ENCODE measurements around the gene NOXRED1. TPM values are rescaled to one million over a fixed set of nuclear protein-coding genes. Genes with fewer than 3 reads are reported as not detected.

The NOXRED1 gene
- total and polyA plus RNA-seq, 10 of the 15 experiments (the other 5 are each of a cell fraction or from before 2014, with no cell fraction given), result 0.06 to 0.62 (median 0.14) TPM

GRCh38 chr14:77344377-77344996, 78.8 kb downstream of the NOXRED1 start:
- Histone ChIP-seq H3K9ac (ENCODE audit: control insufficient read depth, insufficient read depth, low read length) (no peak overlapping the region), H4K20me1 (ENCODE audit: control insufficient read depth, insufficient read depth) (no peaks in the 10 kb centered on the region), H3K79me2 (ENCODE audit: control insufficient read depth, insufficient read depth, low read length) (no peaks in the 10 kb centered on the region), H3K27me3 (replicated peaks in 1 of 2; ENCODE audit: control insufficient read depth in 2 of 2, insufficient read depth in 2 of 2, low read length in 1 of 2) (no peaks in the 10 kb centered on the region), H3K36me3 (ENCODE audit: control insufficient read depth in 2 of 2, insufficient read depth in 2 of 2, low read length in 1 of 2) (peaks cover 16 to 19% of the 10 kb centered on the region in 2 experiments), H2AFZ (ENCODE audit: control insufficient read depth, low read depth, low read length) (no peak overlapping the region), H3K4me2 (ENCODE audit: control insufficient read depth, insufficient read depth) (no peak overlapping the region), H3K4me1 (ENCODE audit: control insufficient read depth, insufficient read depth, low read length) (no peaks in the 10 kb centered on the region), H3K9me3 (replicated peaks; ENCODE audit: control insufficient read depth, insufficient read depth, low read length) (no peaks in the 10 kb centered on the region), H3K4me3 (no peak overlapping the region), H3K27ac (ENCODE audit: control insufficient read depth, insufficient read depth) (no peak overlapping the region)
- FAIRE-seq, result no peak
- 72% methylated on average over 3 of the region's 3 CpGs for WGBS (ENCODE audit: insufficient coverage, insufficient replicate concordance, low lambda C conversion rate, missing lambda C conversion rate)
- SMC1A ChIA-PET (ENCODE audit: uncharacterized antibody, unreplicated experiment), result interaction anchor here (1.0 kb wide), 1 partner anchor 444 kb away, joined by 3 read pairs; no protein-coding TSS in a partner anchor
- ATAC-seq, result no peak
- POLR2A ChIA-PET, result no interaction called here
- RAD21 ChIA-PET (ENCODE audit: unreplicated experiment), result no interaction called here
- TF ChIP-seq CEBPZ (IDR thresholded peaks at IDR 0.05; ENCODE audit: low read depth, low read length) (no peak), ZSCAN29 (IDR thresholded peaks at IDR 0.05) (no peak), CHD4 (IDR thresholded peaks at IDR 0.05) (no peak), PAX5 (IDR thresholded peaks at IDR 0.05; ENCODE audit: borderline replicate concordance, low read depth, low read length) (no peak), IRF4 (IDR thresholded peaks at IDR 0.05; ENCODE audit: low read depth, low read length) (no peak), HDAC6 (IDR thresholded peaks at IDR 0.05; ENCODE audit: unreplicated experiment) (no peak), POLR2AphosphoS2 (IDR thresholded peaks at IDR 0.05; ENCODE audit: low read depth, low read length) (no peak), SMAD1 (IDR thresholded peaks at IDR 0.05; ENCODE audit: low read depth, partially characterized antibody) (no peak), KDM1A (IDR thresholded peaks at IDR 0.05; ENCODE audit: borderline replicate concordance) (no peak), ZNF207 (IDR thresholded peaks at IDR 0.05; ENCODE audit: borderline replicate concordance) (no peak)
- DNase-seq (ENCODE audit: low read depth, low spot score), result no peak
- CTCF ChIA-PET, result interaction anchor here (1.0 kb wide), 1 partner anchor 15 kb away, joined by 3 read pairs; no protein-coding TSS in a partner anchor
- no TSS peak for BruUV-seq (replicated peaks)
- intact Hi-C loops (cut with micrococcal nuclease; ENCODE audit: unreplicated experiment), result no loop called here
- in situ Hi-C loops (cut with MboI), result no loop called here

Small RNA genes within 50 kb of the gene (small RNA-seq; reads per million reads assigned to genes)
- not detected for gene RF00404

Other genes starting within 250 kb of the NOXRED1 start
Only the 7 nearest of the 10 such genes appear.
- gene POMT2, start 102.6 kb downstream of the NOXRED1 start, total RNA-seq (2014; rRNA removed), result 3.3 and 6.0 TPM in 2 replicates
- 4.9 and 5.3 TPM in 2 replicates for gene POMT2, start 102.6 kb downstream of the NOXRED1 start, total RNA-seq (2014; rRNA removed; fragmentation: Illumina TruSeq; extraction: Trizol)
- gene POMT2, start 102.6 kb downstream of the NOXRED1 start, total RNA-seq (2021), result 13.9 TPM in 2 replicates
- 8.8 and 11.2 TPM in 2 replicates for gene POMT2, start 102.6 kb downstream of the NOXRED1 start, polyA plus RNA-seq (2011; rRNA removed)
- 5.3 and 10.6 TPM in 2 replicates for gene POMT2, start 102.6 kb downstream of the NOXRED1 start, polyA plus RNA-seq (2014; fragmentation: Illumina TruSeq; extraction: Trizol)
- under 1 TPM; 0.23 to 0.99 TPM for gene POMT2, start 102.6 kb downstream of the NOXRED1 start, polyA plus RNA-seq (2014; fragmentation: Nextera tagmentation; extraction: Ambion mirVana)
- 7.0 and 9.7 TPM in 2 replicates for gene POMT2, start 102.6 kb downstream of the NOXRED1 start, polyA plus RNA-seq (2014; rRNA removed)
- 1 to 10 TPM; 7.2 to 9.6 TPM for gene POMT2, start 102.6 kb downstream of the NOXRED1 start, polyA plus RNA-seq (2016; fragmentation: Nextera tagmentation; extraction: Ambion mirVana)
- gene GSTZ1, start 102.5 kb downstream of the NOXRED1 start, total RNA-seq (2014; rRNA removed), result 33.4 and 38.7 TPM in 2 replicates
- gene GSTZ1, start 102.5 kb downstream of the NOXRED1 start, total RNA-seq (2014; rRNA removed; fragmentation: Illumina TruSeq; extraction: Trizol), result 33.3 and 33.7 TPM in 2 replicates
- gene GSTZ1, start 102.5 kb downstream of the NOXRED1 start, total RNA-seq (2021), result 24.9 and 26.9 TPM in 2 replicates
- gene GSTZ1, start 102.5 kb downstream of the NOXRED1 start, polyA plus RNA-seq (2011; rRNA removed), result 8.6 and 21.4 TPM in 2 replicates
- 25.5 and 34.7 TPM in 2 replicates for gene GSTZ1, start 102.5 kb downstream of the NOXRED1 start, polyA plus RNA-seq (2014; fragmentation: Illumina TruSeq; extraction: Trizol)
- 10 to 100 TPM; 17.9 to 25.4 TPM for gene GSTZ1, start 102.5 kb downstream of the NOXRED1 start, polyA plus RNA-seq (2014; fragmentation: Nextera tagmentation; extraction: Ambion mirVana)
- gene GSTZ1, start 102.5 kb downstream of the NOXRED1 start, polyA plus RNA-seq (2014; rRNA removed), result 28.3 and 30.5 TPM in 2 replicates
- gene GSTZ1, start 102.5 kb downstream of the NOXRED1 start, polyA plus RNA-seq (2016; fragmentation: Nextera tagmentation; extraction: Ambion mirVana), result 10 to 100 TPM; 27.4 to 33.5 TPM
- 29.7 and 36.2 TPM in 2 replicates for gene TMED8, start 46.4 kb downstream of the NOXRED1 start, total RNA-seq (2014; rRNA removed)
- gene TMED8, start 46.4 kb downstream of the NOXRED1 start, total RNA-seq (2014; rRNA removed; fragmentation: Illumina TruSeq; extraction: Trizol), result 34.2 and 35.8 TPM in 2 replicates
- gene TMED8, start 46.4 kb downstream of the NOXRED1 start, total RNA-seq (2021), result 31.9 and 32.9 TPM in 2 replicates
- 39.1 and 52.7 TPM in 2 replicates for gene TMED8, start 46.4 kb downstream of the NOXRED1 start, polyA plus RNA-seq (2011; rRNA removed)
- gene TMED8, start 46.4 kb downstream of the NOXRED1 start, polyA plus RNA-seq (2014; fragmentation: Illumina TruSeq; extraction: Trizol), result 33.0 and 39.6 TPM in 2 replicates
- 1 to 10 TPM; 7.3 to 7.4 TPM for gene TMED8, start 46.4 kb downstream of the NOXRED1 start, polyA plus RNA-seq (2014; fragmentation: Nextera tagmentation; extraction: Ambion mirVana)
- 21.1 and 22.5 TPM in 2 replicates for gene TMED8, start 46.4 kb downstream of the NOXRED1 start, polyA plus RNA-seq (2014; rRNA removed)
- 10 to 100 TPM; 17.8 to 18.9 TPM for gene TMED8, start 46.4 kb downstream of the NOXRED1 start, polyA plus RNA-seq (2016; fragmentation: Nextera tagmentation; extraction: Ambion mirVana)
- gene SAMD15, start 46.1 kb downstream of the NOXRED1 start, total RNA-seq (2014; rRNA removed), result 0.27 and 0.96 TPM in 2 replicates
- gene SAMD15, start 46.1 kb downstream of the NOXRED1 start, total RNA-seq (2014; rRNA removed; fragmentation: Illumina TruSeq; extraction: Trizol), result 0.98 and 1.9 TPM in 2 replicates
- gene SAMD15, start 46.1 kb downstream of the NOXRED1 start, total RNA-seq (2021), result 0.74 and 1.1 TPM in 2 replicates
- gene SAMD15, start 46.1 kb downstream of the NOXRED1 start, polyA plus RNA-seq (2011; rRNA removed), result 0.33 and 1.1 TPM in 2 replicates
- gene SAMD15, start 46.1 kb downstream of the NOXRED1 start, polyA plus RNA-seq (2014; fragmentation: Illumina TruSeq; extraction: Trizol), result 0.78 and 1.1 TPM in 2 replicates
- gene SAMD15, start 46.1 kb downstream of the NOXRED1 start, polyA plus RNA-seq (2014; fragmentation: Nextera tagmentation; extraction: Ambion mirVana), result under 1 TPM; 0.63 to 0.93 TPM
- gene SAMD15, start 46.1 kb downstream of the NOXRED1 start, polyA plus RNA-seq (2014; rRNA removed), result 0.38 and 2.0 TPM in 2 replicates
- 1 to 10 TPM; 1.2 to 1.5 TPM for gene SAMD15, start 46.1 kb downstream of the NOXRED1 start, polyA plus RNA-seq (2016; fragmentation: Nextera tagmentation; extraction: Ambion mirVana)
- 18.6 and 27.3 TPM in 2 replicates for gene VIPAS39, start 34.1 kb upstream of the NOXRED1 start, total RNA-seq (2014; rRNA removed)
- gene VIPAS39, start 34.1 kb upstream of the NOXRED1 start, total RNA-seq (2014; rRNA removed; fragmentation: Illumina TruSeq; extraction: Trizol), result 18.8 and 21.7 TPM in 2 replicates
- gene VIPAS39, start 34.1 kb upstream of the NOXRED1 start, total RNA-seq (2021), result 16.3 and 18.3 TPM in 2 replicates
- 38.4 and 38.8 TPM in 2 replicates for gene VIPAS39, start 34.1 kb upstream of the NOXRED1 start, polyA plus RNA-seq (2011; rRNA removed)
- gene VIPAS39, start 34.1 kb upstream of the NOXRED1 start, polyA plus RNA-seq (2014; fragmentation: Illumina TruSeq; extraction: Trizol), result 27.8 and 44.8 TPM in 2 replicates
- 10 to 100 TPM in 1 of 2 experiments, 1 to 10 TPM in 1; 6.7 to 10.5 TPM for gene VIPAS39, start 34.1 kb upstream of the NOXRED1 start, polyA plus RNA-seq (2014; fragmentation: Nextera tagmentation; extraction: Ambion mirVana)
- 16.4 and 18.6 TPM in 2 replicates for gene VIPAS39, start 34.1 kb upstream of the NOXRED1 start, polyA plus RNA-seq (2014; rRNA removed)
- 10 to 100 TPM; 15.1 to 18.0 TPM for gene VIPAS39, start 34.1 kb upstream of the NOXRED1 start, polyA plus RNA-seq (2016; fragmentation: Nextera tagmentation; extraction: Ambion mirVana)
- gene AHSA1, start 34.6 kb upstream of the NOXRED1 start, total RNA-seq (2014; rRNA removed), result 151 and 175 TPM in 2 replicates
- gene AHSA1, start 34.6 kb upstream of the NOXRED1 start, total RNA-seq (2014; rRNA removed; fragmentation: Illumina TruSeq; extraction: Trizol), result 211 and 243 TPM in 2 replicates
- 165 and 174 TPM in 2 replicates for gene AHSA1, start 34.6 kb upstream of the NOXRED1 start, total RNA-seq (2021)
- 194 and 197 TPM in 2 replicates for gene AHSA1, start 34.6 kb upstream of the NOXRED1 start, polyA plus RNA-seq (2011; rRNA removed)
- 295 and 366 TPM in 2 replicates for gene AHSA1, start 34.6 kb upstream of the NOXRED1 start, polyA plus RNA-seq (2014; fragmentation: Illumina TruSeq; extraction: Trizol)
- gene AHSA1, start 34.6 kb upstream of the NOXRED1 start, polyA plus RNA-seq (2014; fragmentation: Nextera tagmentation; extraction: Ambion mirVana), result 10 to 100 TPM; 51.8 to 98.3 TPM
- 201 and 205 TPM in 2 replicates for gene AHSA1, start 34.6 kb upstream of the NOXRED1 start, polyA plus RNA-seq (2014; rRNA removed)
- gene AHSA1, start 34.6 kb upstream of the NOXRED1 start, polyA plus RNA-seq (2016; fragmentation: Nextera tagmentation; extraction: Ambion mirVana), result 100 to 1,000 TPM; 252 to 261 TPM
- not detected in 2 replicates for gene ISM2, start 75.3 kb upstream of the NOXRED1 start, total RNA-seq (2014; rRNA removed)
- gene ISM2, start 75.3 kb upstream of the NOXRED1 start, total RNA-seq (2014; rRNA removed; fragmentation: Illumina TruSeq; extraction: Trizol), result not detected in 2 replicates
- not detected in 2 replicates for gene ISM2, start 75.3 kb upstream of the NOXRED1 start, total RNA-seq (2021)
- gene ISM2, start 75.3 kb upstream of the NOXRED1 start, polyA plus RNA-seq (2011; rRNA removed), result 0.03 TPM in 1 of 2 replicates, not detected in the other
- not detected in 2 replicates for gene ISM2, start 75.3 kb upstream of the NOXRED1 start, polyA plus RNA-seq (2014; fragmentation: Illumina TruSeq; extraction: Trizol)
- not detected for gene ISM2, start 75.3 kb upstream of the NOXRED1 start, polyA plus RNA-seq (2014; fragmentation: Nextera tagmentation; extraction: Ambion mirVana)
- 0.14 TPM in 1 of 2 replicates, not detected in the other for gene ISM2, start 75.3 kb upstream of the NOXRED1 start, polyA plus RNA-seq (2014; rRNA removed)
- gene ISM2, start 75.3 kb upstream of the NOXRED1 start, polyA plus RNA-seq (2016; fragmentation: Nextera tagmentation; extraction: Ambion mirVana), result not detected

Measured in GM12878 (cell line).